ENCODE data around the gene CARD14.

GRCh38 chr17:80145076-80146075, 24.5 kb upstream of the CARD14 start:
- TF ChIP-seq POLR2A (IDR thresholded peaks at IDR 0.05): no peak
- TF ChIP-seq, protein P1, sequence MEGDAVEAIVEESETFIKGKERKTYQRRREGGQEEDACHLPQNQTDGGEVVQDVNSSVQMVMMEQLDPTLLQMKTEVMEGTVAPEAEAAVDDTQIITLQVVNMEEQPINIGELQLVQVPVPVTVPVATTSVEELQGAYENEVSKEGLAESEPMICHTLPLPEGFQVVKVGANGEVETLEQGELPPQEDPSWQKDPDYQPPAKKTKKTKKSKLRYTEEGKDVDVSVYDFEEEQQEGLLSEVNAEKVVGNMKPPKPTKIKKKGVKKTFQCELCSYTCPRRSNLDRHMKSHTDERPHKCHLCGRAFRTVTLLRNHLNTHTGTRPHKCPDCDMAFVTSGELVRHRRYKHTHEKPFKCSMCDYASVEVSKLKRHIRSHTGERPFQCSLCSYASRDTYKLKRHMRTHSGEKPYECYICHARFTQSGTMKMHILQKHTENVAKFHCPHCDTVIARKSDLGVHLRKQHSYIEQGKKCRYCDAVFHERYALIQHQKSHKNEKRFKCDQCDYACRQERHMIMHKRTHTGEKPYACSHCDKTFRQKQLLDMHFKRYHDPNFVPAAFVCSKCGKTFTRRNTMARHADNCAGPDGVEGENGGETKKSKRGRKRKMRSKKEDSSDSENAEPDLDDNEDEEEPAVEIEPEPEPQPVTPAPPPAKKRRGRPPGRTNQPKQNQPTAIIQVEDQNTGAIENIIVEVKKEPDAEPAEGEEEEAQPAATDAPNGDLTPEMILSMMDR (IDR thresholded peaks at IDR 0.05): no peak
